HCT116 (cell line): ENCODE measurements around the gene TMEM145. TPM values are rescaled to one million over a fixed set of nuclear protein-coding genes. Genes with fewer than 3 reads are reported as not detected.

Experiments used
- ATAC-seq: fragments of 200-7000 bp; cut with Tn5 transposase; 2 replicates; pipeline ENCODE4 v1.9.1; 2020; ENCODE audit warnings: mild to moderate bottlenecking, moderate library complexity
- BruUV-seq: library from RNA; stranded (reverse); fragments of 400-500 nt; replicated peaks from 2 replicates; lab custom pipeline; 2021; lab: Mats Ljungman, UMichigan
- CTCF ChIA-PET: fragments of 300-600 bp; sonication (Branson Sonifier 250); formaldehyde crosslinking; loops from one replicate; lab custom pipeline; 2021; ENCODE audit warnings: antibody characterized with exemption; lab: Charles Lee
- POLR2A ChIA-PET: fragments of 300-600, 350-600 bp; sonication (Branson Sonifier 250); formaldehyde crosslinking; loops from one replicate; lab custom pipeline; 2021; ENCODE audit warnings: antibody characterized with exemption; lab: Charles Lee
- RAD21 ChIA-PET, 2 experiments: fragments of 300-600 bp; sonication (Branson Sonifier 250); formaldehyde crosslinking; loops; one replicate each; lab custom pipeline; 2023; ENCODE audit warnings: low total read pairs in 2 of 2; ENCODE audit not compliant: uncharacterized antibody in 2 of 2, unreplicated experiment in 2 of 2, low non-redundant PET in 1 of 2; lab: Charles Lee
- DNase-seq: peaks from one replicate; pipeline ENCODE4 v3.0.0-alpha.2; 2010; ENCODE audit warnings: low read depth, low spot score
- H2AFZ ChIP-seq: fragments of 200-600 bp; shearing (Covaris generic), sonication (generic); 2 replicates; pipeline ENCODE4 v1.6.1; 2017; ENCODE audit warnings: low read depth, mixed run types, mixed read lengths, antibody characterized with exemption, low read length; ENCODE audit not compliant: poor library complexity, severe bottlenecking
- H3K27ac ChIP-seq: 2 replicates; pipeline ENCODE4 v1.5.1; 2012; ENCODE audit warnings: low read depth, low read length
- H3K27me3 ChIP-seq: fragments of 200-600 bp; sonication (generic); 2 replicates; pipeline ENCODE4 v1.6.1; 2016; ENCODE audit warnings: mixed run types, low read length, mixed read lengths; ENCODE audit not compliant: insufficient read depth
- H3K36me3 ChIP-seq, 2 experiments: fragments of 200-500 bp in 1 of 2; fragments of 200-600 bp in 1 of 2; sonication (Bioruptor generic) in 1 of 2; sonication (generic) in 1 of 2; 2 replicates each; pipeline versions ENCODE4 v1.5.1 to v1.6.1; 2014 to 2016; ENCODE audit warnings: low read length in 2 of 2, inconsistent platforms in 1 of 2, mixed read lengths in 1 of 2, mixed run types in 1 of 2; ENCODE audit not compliant: insufficient read depth in 2 of 2, control insufficient read depth in 1 of 2
- H3K4me1 ChIP-seq, 2 experiments: fragments of 200-600 bp in 1 of 2; sonication (generic) in 1 of 2; 2 replicates each; pipeline versions ENCODE4 v1.5.1 to v1.6.1; 2012 to 2017; ENCODE audit warnings: low read length in 2 of 2, inconsistent platforms in 1 of 2, mild to moderate bottlenecking in 1 of 2, mixed read lengths in 1 of 2, mixed run types in 1 of 2, moderate library complexity in 1 of 2; ENCODE audit not compliant: insufficient read depth in 2 of 2, control insufficient read depth in 1 of 2
- H3K4me2 ChIP-seq: fragments of 200-600 bp; sonication (generic); 2 replicates; pipeline ENCODE4 v1.6.1; 2017; ENCODE audit warnings: mixed run types, low read length, mixed read lengths
- H3K4me3 ChIP-seq, 2 experiments: fragments of 200-600 bp in 1 of 2; sonication (generic) in 1 of 2; replicated peaks in 1 of 2; 2 replicates each; pipeline ENCODE4 v1.5.1; 2011 to 2016; ENCODE audit warnings: low read length in 2 of 2, control low read depth in 1 of 2, low read depth in 1 of 2, mild to moderate bottlenecking in 1 of 2, mixed read lengths in 1 of 2, mixed run types in 1 of 2
- H3K79me2 ChIP-seq: fragments of 200-600 bp; sonication (generic); 2 replicates; pipeline ENCODE4 v1.6.1; 2017; ENCODE audit warnings: mild to moderate bottlenecking, mixed run types, low read length, moderate library complexity, mixed read lengths; ENCODE audit not compliant: insufficient read depth
- H3K9ac ChIP-seq: fragments of 200-600 bp; sonication (generic); 2 replicates; pipeline ENCODE4 v1.6.1; 2016; ENCODE audit warnings: low read length, mixed read lengths
- H3K9me2 ChIP-seq: fragments of 200-600 bp; sonication (generic), shearing (Covaris generic); 2 replicates; pipeline ENCODE4 v1.6.1; 2017; ENCODE audit warnings: mixed run types, mild to moderate bottlenecking, moderate library complexity; ENCODE audit not compliant: insufficient read depth
- H3K9me3 ChIP-seq, 2 experiments: fragments of 200-500 bp in 1 of 2; fragments of 200-600 bp in 1 of 2; sonication (Bioruptor generic) in 1 of 2; sonication (generic) in 1 of 2; 2 replicates each; pipeline ENCODE4 v1.6.1; 2014 to 2017; ENCODE audit warnings: low read length in 2 of 2, mixed read lengths in 2 of 2, inconsistent platforms in 1 of 2, low read depth in 1 of 2, mild to moderate bottlenecking in 1 of 2, mixed run types in 1 of 2, moderate library complexity in 1 of 2; ENCODE audit not compliant: control insufficient read depth in 1 of 2, insufficient read depth in 1 of 2
- H4K20me1 ChIP-seq: fragments of 200-600 bp; sonication (generic), shearing (Covaris generic); 2 replicates; pipeline ENCODE4 v1.6.1; 2017; ENCODE audit warnings: mixed run types, mild to moderate bottlenecking, moderate library complexity; ENCODE audit not compliant: insufficient read depth
- ATF3 ChIP-seq: IDR thresholded peaks from 2 replicates; pipeline ENCODE4 v1.6.1; 2012
- CEBPB ChIP-seq: IDR thresholded peaks from 2 replicates; pipeline ENCODE4 v1.6.1; 2012; ENCODE audit warnings: low read depth
- CTCF ChIP-seq, 3 experiments: fragments of 200-600 bp in 1 of 3; sonication (generic) in 1 of 3; IDR thresholded peaks in 2 of 3; conservative IDR thresholded peaks in 1 of 3; 2 replicates each; pipeline ENCODE4 v1.5.1; 2012 to 2017; ENCODE audit warnings: low read depth in 2 of 3, low read length in 2 of 3, antibody characterized with exemption in 1 of 3, borderline replicate concordance in 1 of 3, control low read depth in 1 of 3, mild to moderate bottlenecking in 1 of 3, mixed read lengths in 1 of 3, mixed run types in 1 of 3, moderate library complexity in 1 of 3; ENCODE audit not compliant: insufficient read depth in 1 of 3
- ELF1 ChIP-seq: IDR thresholded peaks from 2 replicates; pipeline ENCODE4 v1.6.1; 2012; ENCODE audit warnings: low read depth, borderline replicate concordance
- EZH2 ChIP-seq: fragments of 200-600 bp; sonication (generic); IDR thresholded peaks from 2 replicates; pipeline ENCODE4 v1.6.1; 2017; ENCODE audit warnings: antibody characterized with exemption, mixed run types
- EZH2phosphoT487 ChIP-seq: fragments of 200-600 bp; IDR thresholded peaks from 2 replicates; pipeline ENCODE4 v1.6.1; 2018; ENCODE audit warnings: antibody characterized with exemption, borderline replicate concordance
- FOSL1 ChIP-seq: IDR thresholded peaks from 2 replicates; pipeline ENCODE4 v1.6.1; 2012; ENCODE audit warnings: low read depth
- JUND ChIP-seq: IDR thresholded peaks from 2 replicates; pipeline ENCODE4 v1.6.1; 2012
- MAX ChIP-seq: IDR thresholded peaks from 2 replicates; pipeline ENCODE4 v1.6.1; 2012
- RAD21 ChIP-seq: IDR thresholded peaks from 2 replicates; pipeline ENCODE4 v1.6.1; 2012; ENCODE audit warnings: low read depth, mild to moderate bottlenecking
- REST ChIP-seq: IDR thresholded peaks from 2 replicates; pipeline ENCODE4 v1.6.1; 2012; ENCODE audit warnings: low read depth
- SIN3A ChIP-seq: IDR thresholded peaks from 2 replicates; pipeline ENCODE4 v1.6.1; 2012; ENCODE audit warnings: low read depth
- SRF ChIP-seq: IDR thresholded peaks from 2 replicates; pipeline ENCODE4 v1.6.1; 2012; ENCODE audit warnings: low read depth
- TCF7L2 ChIP-seq: IDR thresholded peaks from 2 replicates; pipeline ENCODE4 v1.7.0; 2011; ENCODE audit warnings: borderline replicate concordance, inconsistent platforms; ENCODE audit not compliant: insufficient read depth, insufficient read length; ENCODE audit errors: extremely low read depth
- YY1 ChIP-seq: IDR thresholded peaks from 2 replicates; pipeline ENCODE4 v1.6.1; 2011; ENCODE audit warnings: low read length, low read depth, moderate library complexity, mild to moderate bottlenecking; ENCODE audit not compliant: insufficient replicate concordance; ENCODE audit errors: extremely low read depth
- ZFX ChIP-seq: fragments of 450-650 bp; IDR thresholded peaks from 2 replicates; pipeline ENCODE4 v1.6.1; 2017
- intact Hi-C: fragments of 100-400 bp; cut with micrococcal nuclease; formaldehyde crosslinking; loops from 2 replicates; pipeline ENCODE4 v1.10.0; 2022
- total RNA-seq: library from RNA; stranded (reverse); gene quantifications from one replicate; pipeline ENCODE4 v1.2.1, GENCODE V29; 2021; ENCODE audit not compliant: unreplicated experiment

TMEM145 gene
- total RNA-seq, 1 experiment from 2014 or later, result 7.2 TPM

- POLR2A ChIA-PET, result no interaction called here
- Histone ChIP-seq H3K9me3 (peaks cover 9 to 10% of the 10 kb centered on the region in 2 experiments; a peak in 2 of 4 replicates), H3K27ac (no peak overlapping the region), H3K4me1 (no peaks in the 10 kb centered on the region), H3K27me3 (no peaks in the 10 kb centered on the region), H3K9me2 (no peaks in the 10 kb centered on the region), H3K4me3 (no peak overlapping the region), H4K20me1 (no peaks in the 10 kb centered on the region), H3K4me2 (no peak overlapping the region), H2AFZ (no peak overlapping the region), H3K36me3 (peaks cover 0 to 11% of the 10 kb centered on the region in 2 experiments; a peak in 2 of 4 replicates), H3K9ac (no peak overlapping the region), H3K79me2 (no peaks in the 10 kb centered on the region)
- CTCF ChIA-PET, result no interaction called here
- ATAC-seq, result no peak
- no peak for TF ChIP-seq ATF3
- no peak for TF ChIP-seq FOSL1
- TF ChIP-seq YY1, result no peak
- no peak for TF ChIP-seq EZH2phosphoT487
- no peak for TF ChIP-seq SIN3A
- TF ChIP-seq JUND, result no peak
- no peak for TF ChIP-seq MAX
- no peak for TF ChIP-seq REST
- TF ChIP-seq TCF7L2, result no peak
- TF ChIP-seq CEBPB, result no peak
- no peak for TF ChIP-seq ELF1
- no peak for TF ChIP-seq EZH2
- no peak for TF ChIP-seq ZFX
- TF ChIP-seq RAD21, result no peak
- TF ChIP-seq CTCF (IDR thresholded peaks at IDR 0.05 in 2 of 3, conservative IDR thresholded peaks at IDR 0.05 in 1 of 3; ENCODE audit: borderline replicate concordance in 1 of 3, insufficient read depth in 1 of 3, low read depth in 2 of 3, low read length in 2 of 3), result no peak
- TF ChIP-seq SRF, result no peak
- RAD21 ChIA-PET, result no interaction called here
- no TSS peak for BruUV-seq
- intact Hi-C loops, result no loop called here
- DNase-seq, result no peak
Observed at GRCh38 chr19:42367929-42368328, 54.8 kb downstream of the TMEM145 start.
